GM12891 (cell line): ENCODE results near the gene MEI1.

Source experiments
- DNase-seq: peaks from one replicate; pipeline ENCODE4 v3.0.0; 2011; ENCODE audit warnings: low spot score; ENCODE audit not compliant: insufficient read length
- FAIRE-seq: peaks from 2 replicates; lab custom pipeline; 2011; peaks lifted over from hg19 to GRCh38; lab: Jason Lieb, UNC
- PAX5 ChIP-seq: IDR thresholded peaks from 2 replicates; pipeline ENCODE4 v1.6.1; 2011; ENCODE audit warnings: low read length, moderate library complexity, mild to moderate bottlenecking; ENCODE audit not compliant: insufficient read depth, severe bottlenecking
- POLR2A ChIP-seq: IDR thresholded peaks from 2 replicates; pipeline ENCODE4 v1.6.1; 2011; ENCODE audit warnings: low read depth, low read length, control low read depth
- POLR2AphosphoS5 ChIP-seq: IDR thresholded peaks from 2 replicates; pipeline ENCODE4 v1.6.1; 2011; ENCODE audit warnings: low read depth, low read length, control low read depth
- POU2F2 ChIP-seq: IDR thresholded peaks from 2 replicates; pipeline ENCODE4 v1.6.1; 2011; ENCODE audit warnings: low read depth, mild to moderate bottlenecking, control low read depth, low read length, moderate library complexity
- SPI1 ChIP-seq: IDR thresholded peaks from 2 replicates; pipeline ENCODE4 v1.6.1; 2011; ENCODE audit warnings: low read depth, low read length, control low read depth
- TAF1 ChIP-seq: IDR thresholded peaks from 2 replicates; pipeline ENCODE4 v1.6.1; 2011; ENCODE audit warnings: low read depth, low read length, control low read depth

The MEI1 gene

DNA sequence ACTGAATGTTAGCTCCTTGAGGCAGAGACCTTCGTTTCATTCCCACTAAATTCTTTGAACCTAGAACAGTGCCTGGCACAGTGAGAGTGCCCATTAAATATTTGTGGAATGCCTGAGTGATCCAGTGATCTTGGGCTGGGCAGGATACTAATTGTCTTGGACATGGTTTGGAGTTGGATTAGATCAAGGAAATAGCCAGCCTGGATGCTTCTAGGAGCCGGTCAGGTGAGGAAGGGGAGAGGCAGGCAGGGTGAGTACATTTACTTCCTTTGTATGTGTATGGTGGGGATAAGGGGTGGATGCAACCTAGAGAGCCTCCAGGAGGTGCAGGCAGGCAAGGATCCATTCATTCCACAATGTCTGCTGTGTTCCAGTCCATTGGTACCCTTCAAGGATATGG, 137.2 kb downstream of the MEI1 start:
- FAIRE-seq (peak; percentile 67), DNase-seq (no peak)
- no peak for TF ChIP-seq SPI1
- no peak for TF ChIP-seq TAF1
- TF ChIP-seq POLR2A, result no peak
- TF ChIP-seq POU2F2, result no peak
- no peak for TF ChIP-seq PAX5
- no peak for TF ChIP-seq POLR2AphosphoS5

- DNase-seq (no peak), FAIRE-seq (no peak)
- TF ChIP-seq POLR2AphosphoS5, result no peak
- no peak for TF ChIP-seq TAF1
- no peak for TF ChIP-seq POLR2A
- TF ChIP-seq SPI1, result no peak
- TF ChIP-seq PAX5, result no peak
- no peak for TF ChIP-seq POU2F2
These were observed 139.7 kb downstream of the MEI1 start for GRCh38 chr22:41838842-41839618.

GRCh38 chr22:41840216-41840615, 140.9 kb downstream of the MEI1 start:
- FAIRE-seq (no peak), DNase-seq (no peak)
- TF ChIP-seq SPI1 (no peak), POU2F2 (no peak), TAF1 (no peak), PAX5 (no peak), POLR2AphosphoS5 (no peak), POLR2A (no peak)

DNA sequence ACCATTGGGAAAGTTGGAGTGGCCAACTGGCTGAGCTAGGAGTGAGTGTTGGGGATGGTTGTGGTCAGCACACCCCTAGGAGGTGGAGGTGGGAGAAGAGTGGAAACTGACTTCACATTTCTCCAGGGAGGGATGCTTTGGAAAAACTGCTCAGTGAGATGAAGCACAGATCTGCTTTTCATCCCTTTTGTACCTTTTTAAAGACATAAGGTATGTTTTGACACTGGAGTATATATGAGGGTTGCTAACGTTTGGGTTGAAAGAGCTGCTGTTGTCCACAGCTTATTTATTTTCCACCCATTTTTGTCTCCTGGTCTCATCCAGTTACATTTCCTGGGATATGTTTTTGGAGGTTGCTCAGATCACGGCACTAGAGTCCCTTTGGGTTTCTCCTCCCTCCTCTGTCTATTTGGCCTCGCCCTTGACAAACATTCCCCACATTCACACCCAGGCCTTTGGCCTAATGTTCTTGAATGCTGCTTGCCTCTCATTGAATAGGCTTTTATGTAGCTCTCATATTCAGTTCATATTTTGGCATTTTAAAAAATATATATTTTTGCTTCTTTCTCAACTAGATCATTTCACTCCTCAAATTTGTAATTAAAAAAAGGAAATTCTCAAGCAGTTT, 141.9 kb downstream of the MEI1 start:
- DNase-seq, result no peak
- FAIRE-seq, result no peak

DNA sequence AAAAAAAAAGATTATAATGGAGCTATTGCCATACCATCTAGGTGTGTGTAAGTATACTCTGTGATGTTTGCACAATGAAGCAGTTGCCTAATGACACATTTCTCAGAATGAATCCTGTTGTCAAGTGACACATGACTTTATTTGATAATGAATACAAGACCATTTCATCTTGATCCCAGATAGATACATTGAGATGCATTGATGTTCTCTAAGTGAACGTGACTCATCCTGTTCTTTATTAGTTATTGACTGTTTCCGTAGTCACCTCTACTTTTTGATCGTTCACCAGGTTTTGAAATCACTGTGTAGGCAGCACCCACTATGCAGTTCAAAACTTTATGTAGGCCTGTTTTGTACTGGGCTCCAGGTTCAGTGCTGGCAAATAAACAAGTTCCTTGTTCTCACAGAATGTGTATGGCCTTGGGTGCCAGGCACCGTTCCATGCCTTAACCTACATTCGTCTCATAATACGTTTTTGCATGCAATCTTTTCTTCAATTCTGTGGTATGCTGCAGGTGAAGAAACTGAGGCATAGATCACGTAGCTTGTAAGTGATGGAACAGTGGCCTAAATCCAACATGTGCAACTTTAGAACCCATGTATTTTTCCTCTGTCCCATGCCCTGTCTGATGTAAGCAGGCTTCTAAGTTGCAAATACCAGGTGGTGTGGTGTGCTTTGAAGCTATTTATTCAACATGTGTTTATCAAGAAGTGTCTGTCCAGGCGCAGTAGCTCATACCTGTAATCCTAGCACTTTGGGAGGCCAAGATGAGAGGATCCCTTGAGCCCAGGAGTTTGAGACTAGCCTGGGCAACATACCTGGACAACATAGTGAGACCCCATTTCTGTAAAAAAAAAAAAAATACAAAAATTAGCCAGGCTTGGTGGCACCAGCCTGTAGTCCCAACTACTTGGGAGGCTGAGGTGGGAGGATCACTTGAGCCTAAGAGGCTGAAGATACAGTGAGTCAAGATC, 144.0 kb downstream of the MEI1 start:
- FAIRE-seq, result no peak

More for the DNA sequence above, 141.9 kb downstream of the MEI1 start:
- TF ChIP-seq POU2F2 (no peak), POLR2AphosphoS5 (no peak), POLR2A (no peak)

DNA sequence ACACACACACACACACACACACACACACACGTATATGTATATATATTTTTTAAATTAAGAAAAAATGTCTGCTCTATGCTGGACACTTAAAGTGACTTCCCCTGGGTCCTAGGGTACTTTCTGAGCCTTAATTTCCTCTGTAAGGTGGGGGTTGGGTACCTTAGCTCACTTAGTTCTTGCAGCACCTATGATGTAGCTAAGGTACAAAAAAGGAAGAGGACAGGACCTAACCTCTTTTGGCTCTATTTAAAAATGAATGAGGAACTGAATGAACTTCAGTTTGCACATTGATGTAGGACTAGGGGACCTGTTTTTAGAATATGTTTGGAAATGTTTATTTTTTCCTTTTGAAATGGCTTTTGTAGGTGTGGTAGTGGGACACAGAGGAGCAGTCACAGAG, 144.7 kb downstream of the MEI1 start:
- peak; percentile 42 for TF ChIP-seq SPI1
- no peak for TF ChIP-seq POLR2AphosphoS5
- no peak for TF ChIP-seq PAX5
- no peak for FAIRE-seq
- DNase-seq, result no peak

More for the DNA sequence above, 144.0 kb downstream of the MEI1 start:
- TF ChIP-seq POLR2AphosphoS5, result no peak
- no peak for TF ChIP-seq POLR2A
- TF ChIP-seq TAF1, result no peak
- TF ChIP-seq POU2F2, result no peak
- TF ChIP-seq PAX5, result no peak
- no peak for TF ChIP-seq SPI1
- no peak for DNase-seq

GRCh38 chr22:41844513-41844912, 145.2 kb downstream of the MEI1 start:
- DNase-seq, result no peak
- TF ChIP-seq SPI1 (no peak), POLR2A (no peak), PAX5 (no peak), TAF1 (no peak), POU2F2 (no peak), POLR2AphosphoS5 (no peak)
- FAIRE-seq, result no peak

GRCh38 chr22:41845380-41846267, 146.3 kb downstream of the MEI1 start:
- FAIRE-seq, result no peak

More at GRCh38 chr22:41845380-41846267, 146.3 kb downstream of the MEI1 start:
- TF ChIP-seq POLR2AphosphoS5 (no peak), POLR2A (no peak), SPI1 (no peak), POU2F2 (no peak), TAF1 (no peak), PAX5 (no peak)
- no peak for DNase-seq
